Neural cell (in vitro differentiated cells): Measurements from ENCODE around the gene SIK3. TPM values are rescaled to one million over a fixed set of nuclear protein-coding genes. Genes with fewer than 3 reads are reported as not detected.

Source experiments
- H2AFZ ChIP-seq: fragments of 200-600, 300-800 bp; sonication (generic), shearing (Covaris generic); 2 replicates; pipeline ENCODE4 v1.6.0; 2014; ENCODE audit warnings: low read depth, mild to moderate bottlenecking, antibody characterized with exemption, low read length, moderate library complexity
- H3F3A ChIP-seq: fragments of 200-600 bp; shearing (Covaris generic); 2 replicates; pipeline ENCODE4 v1.6.1; 2016; ENCODE audit warnings: mild to moderate bottlenecking, moderate library complexity, mixed read lengths, antibody characterized with exemption, low read length; ENCODE audit not compliant: insufficient read depth, poor library complexity, severe bottlenecking
- H3K27ac ChIP-seq: fragments of 200-600, 300-800 bp; sonication (generic), shearing (Covaris generic); 2 replicates; pipeline ENCODE4 v1.5.1; 2014; ENCODE audit warnings: mild to moderate bottlenecking, low read length, moderate library complexity
- H3K27me3 ChIP-seq: fragments of 300-800, 200-600 bp; sonication (generic), shearing (Covaris generic); 2 replicates; pipeline ENCODE4 v1.6.0; 2014; ENCODE audit warnings: mild to moderate bottlenecking, low read depth, low read length, moderate library complexity; ENCODE audit not compliant: insufficient read depth
- H3K36me3 ChIP-seq: fragments of 300-800, 200-600 bp; sonication (generic), shearing (Covaris generic); 2 replicates; pipeline ENCODE4 v1.5.1; 2014; ENCODE audit warnings: mild to moderate bottlenecking, antibody characterized with exemption, low read length, moderate library complexity; ENCODE audit not compliant: insufficient read depth
- H3K4me2 ChIP-seq: fragments of 300-800, 200-600 bp; sonication (generic), shearing (Covaris generic); 2 replicates; pipeline ENCODE4 v1.6.0; 2014; ENCODE audit warnings: mild to moderate bottlenecking, low read length
- H3K4me3 ChIP-seq: fragments of 300-800, 200-600 bp; sonication (generic), shearing (Covaris generic); 2 replicates; pipeline ENCODE4 v1.5.1; 2014; ENCODE audit warnings: mild to moderate bottlenecking, low read length, moderate library complexity
- H3K79me2 ChIP-seq: fragments of 200-600 bp; shearing (Covaris generic); replicated peaks from 2 replicates; pipeline ENCODE4 v1.6.0; 2014; ENCODE audit warnings: mild to moderate bottlenecking, low read length, moderate library complexity; ENCODE audit not compliant: insufficient read depth
- H3K9ac ChIP-seq: fragments of 300-800, 200-600 bp; sonication (generic), shearing (Covaris generic); 2 replicates; pipeline ENCODE4 v1.6.1; 2016; ENCODE audit warnings: mild to moderate bottlenecking, low read length, mixed read lengths
- H3K9me2 ChIP-seq: fragments of 200-600 bp; shearing (Covaris generic); 2 replicates; pipeline ENCODE4 v1.6.1; 2016; ENCODE audit warnings: mild to moderate bottlenecking, low read length, mixed read lengths; ENCODE audit not compliant: insufficient read depth
- H3K9me3 ChIP-seq: fragments of 200-600, 300-800 bp; sonication (generic), shearing (Covaris generic); 2 replicates; pipeline ENCODE4 v1.6.1; 2016; ENCODE audit warnings: mild to moderate bottlenecking, mixed run types, low read length, moderate library complexity, mixed read lengths
- H4K20me1 ChIP-seq: fragments of 200-600 bp; shearing (Covaris generic); 2 replicates; pipeline ENCODE4 v1.6.1; 2016; ENCODE audit warnings: mild to moderate bottlenecking, mixed run types; ENCODE audit not compliant: insufficient read depth
- EP300 ChIP-seq: fragments of 450-650 bp; conservative IDR thresholded peaks from 2 replicates; pipeline ENCODE4 v1.6.1; 2014; ENCODE audit warnings: antibody characterized with exemption, mild to moderate bottlenecking, moderate library complexity; ENCODE audit not compliant: poor library complexity, severe bottlenecking
- EZH2 ChIP-seq: fragments of 200-600, 300-800 bp; shearing (Covaris generic), sonication (generic); IDR thresholded peaks from 2 replicates; pipeline ENCODE4 v1.6.1; 2014; ENCODE audit warnings: antibody characterized with exemption, low read length, borderline replicate concordance, mild to moderate bottlenecking; ENCODE audit not compliant: insufficient read depth, poor library complexity, severe bottlenecking
- MXI1 ChIP-seq: fragments of 450-650 bp; conservative IDR thresholded peaks from 2 replicates; pipeline ENCODE4 v1.6.1; 2014; ENCODE audit warnings: antibody characterized with exemption, mild to moderate bottlenecking; ENCODE audit not compliant: poor library complexity, severe bottlenecking
- POLR2AphosphoS5 ChIP-seq: IDR thresholded peaks from 2 replicates; pipeline ENCODE4 v1.6.1; 2012
- RAD21 ChIP-seq: fragments of 450-650 bp; conservative IDR thresholded peaks from 2 replicates; pipeline ENCODE4 v1.6.1; 2014; ENCODE audit warnings: antibody characterized with exemption, mild to moderate bottlenecking, moderate library complexity
- SMC3 ChIP-seq: fragments of 450-650 bp; conservative IDR thresholded peaks from 2 replicates; pipeline ENCODE4 v1.6.1; 2014; ENCODE audit warnings: antibody characterized with exemption, mild to moderate bottlenecking, moderate library complexity; ENCODE audit not compliant: poor library complexity
- TAF1 ChIP-seq: IDR thresholded peaks from 2 replicates; pipeline ENCODE4 v1.6.1; 2012; ENCODE audit warnings: low read depth
- polyA plus RNA-seq: library from polyadenylated mRNA; depleted of rRNA; stranded (reverse); fragments of >200 nt; gene quantifications from 2 replicates; pipeline ENCODE4 v1.2.3, GENCODE V29; 2014
- TF ChIP-seq, protein P1 (sequence below): IDR thresholded peaks from 2 replicates; pipeline ENCODE4 v1.6.1; 2012; ENCODE audit warnings: borderline replicate concordance
- TF ChIP-seq, protein P2 (sequence below): fragments of 450-650 bp; IDR thresholded peaks from 2 replicates; pipeline ENCODE4 v1.5.1; 2014; ENCODE audit warnings: antibody characterized with exemption, mild to moderate bottlenecking, moderate library complexity; ENCODE audit not compliant: poor library complexity, severe bottlenecking

SIK3 gene
- polyA plus RNA-seq, 1 donor from 2014 or later: 11.2 TPM

DNA sequence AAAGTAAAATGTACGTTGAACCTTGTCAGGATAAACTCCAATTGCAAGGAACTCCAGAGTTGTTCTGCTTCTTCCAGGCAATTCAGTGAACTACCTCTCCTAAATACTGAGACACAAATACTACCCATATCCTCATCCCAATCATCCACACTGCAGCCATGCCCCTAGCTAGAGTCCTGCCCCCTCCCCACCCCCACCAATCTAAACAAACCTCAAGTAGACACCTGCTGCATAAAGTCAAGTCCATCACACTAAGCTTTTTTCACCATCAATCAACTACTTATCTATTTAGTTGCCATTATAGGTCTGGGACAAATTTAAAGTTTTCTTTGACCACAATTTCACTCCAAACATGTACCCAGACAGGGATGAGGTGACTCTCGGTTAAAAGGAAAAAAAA, 167.6 kb downstream of the SIK3 start:
- Histone ChIP-seq H3K9me2 (no peaks in the 10 kb centered on the region), H3K9ac (no peak overlapping the region), H2AFZ (no peak overlapping the region), H3K4me2 (no peak overlapping the region), H3K36me3 (peaks cover 4% of the 10 kb centered on the region), H4K20me1 (no peaks in the 10 kb centered on the region), H3K27ac (no peak overlapping the region), H3K27me3 (no peaks in the 10 kb centered on the region), H3F3A (no peaks in the 10 kb centered on the region), H3K79me2 (no peaks in the 10 kb centered on the region), H3K9me3 (no peaks in the 10 kb centered on the region), H3K4me3 (no peak overlapping the region)
- no peak for TF ChIP-seq MXI1
- no peak for TF ChIP-seq EZH2
- TF ChIP-seq RAD21: no peak
- TF ChIP-seq, protein P1, sequence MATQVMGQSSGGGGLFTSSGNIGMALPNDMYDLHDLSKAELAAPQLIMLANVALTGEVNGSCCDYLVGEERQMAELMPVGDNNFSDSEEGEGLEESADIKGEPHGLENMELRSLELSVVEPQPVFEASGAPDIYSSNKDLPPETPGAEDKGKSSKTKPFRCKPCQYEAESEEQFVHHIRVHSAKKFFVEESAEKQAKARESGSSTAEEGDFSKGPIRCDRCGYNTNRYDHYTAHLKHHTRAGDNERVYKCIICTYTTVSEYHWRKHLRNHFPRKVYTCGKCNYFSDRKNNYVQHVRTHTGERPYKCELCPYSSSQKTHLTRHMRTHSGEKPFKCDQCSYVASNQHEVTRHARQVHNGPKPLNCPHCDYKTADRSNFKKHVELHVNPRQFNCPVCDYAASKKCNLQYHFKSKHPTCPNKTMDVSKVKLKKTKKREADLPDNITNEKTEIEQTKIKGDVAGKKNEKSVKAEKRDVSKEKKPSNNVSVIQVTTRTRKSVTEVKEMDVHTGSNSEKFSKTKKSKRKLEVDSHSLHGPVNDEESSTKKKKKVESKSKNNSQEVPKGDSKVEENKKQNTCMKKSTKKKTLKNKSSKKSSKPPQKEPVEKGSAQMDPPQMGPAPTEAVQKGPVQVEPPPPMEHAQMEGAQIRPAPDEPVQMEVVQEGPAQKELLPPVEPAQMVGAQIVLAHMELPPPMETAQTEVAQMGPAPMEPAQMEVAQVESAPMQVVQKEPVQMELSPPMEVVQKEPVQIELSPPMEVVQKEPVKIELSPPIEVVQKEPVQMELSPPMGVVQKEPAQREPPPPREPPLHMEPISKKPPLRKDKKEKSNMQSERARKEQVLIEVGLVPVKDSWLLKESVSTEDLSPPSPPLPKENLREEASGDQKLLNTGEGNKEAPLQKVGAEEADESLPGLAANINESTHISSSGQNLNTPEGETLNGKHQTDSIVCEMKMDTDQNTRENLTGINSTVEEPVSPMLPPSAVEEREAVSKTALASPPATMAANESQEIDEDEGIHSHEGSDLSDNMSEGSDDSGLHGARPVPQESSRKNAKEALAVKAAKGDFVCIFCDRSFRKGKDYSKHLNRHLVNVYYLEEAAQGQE: no peak
- TF ChIP-seq EP300: no peak
- no peak for TF ChIP-seq SMC3
- TF ChIP-seq, protein P2, sequence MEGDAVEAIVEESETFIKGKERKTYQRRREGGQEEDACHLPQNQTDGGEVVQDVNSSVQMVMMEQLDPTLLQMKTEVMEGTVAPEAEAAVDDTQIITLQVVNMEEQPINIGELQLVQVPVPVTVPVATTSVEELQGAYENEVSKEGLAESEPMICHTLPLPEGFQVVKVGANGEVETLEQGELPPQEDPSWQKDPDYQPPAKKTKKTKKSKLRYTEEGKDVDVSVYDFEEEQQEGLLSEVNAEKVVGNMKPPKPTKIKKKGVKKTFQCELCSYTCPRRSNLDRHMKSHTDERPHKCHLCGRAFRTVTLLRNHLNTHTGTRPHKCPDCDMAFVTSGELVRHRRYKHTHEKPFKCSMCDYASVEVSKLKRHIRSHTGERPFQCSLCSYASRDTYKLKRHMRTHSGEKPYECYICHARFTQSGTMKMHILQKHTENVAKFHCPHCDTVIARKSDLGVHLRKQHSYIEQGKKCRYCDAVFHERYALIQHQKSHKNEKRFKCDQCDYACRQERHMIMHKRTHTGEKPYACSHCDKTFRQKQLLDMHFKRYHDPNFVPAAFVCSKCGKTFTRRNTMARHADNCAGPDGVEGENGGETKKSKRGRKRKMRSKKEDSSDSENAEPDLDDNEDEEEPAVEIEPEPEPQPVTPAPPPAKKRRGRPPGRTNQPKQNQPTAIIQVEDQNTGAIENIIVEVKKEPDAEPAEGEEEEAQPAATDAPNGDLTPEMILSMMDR: no peak
- no peak for TF ChIP-seq POLR2AphosphoS5
- no peak for TF ChIP-seq TAF1

DNA sequence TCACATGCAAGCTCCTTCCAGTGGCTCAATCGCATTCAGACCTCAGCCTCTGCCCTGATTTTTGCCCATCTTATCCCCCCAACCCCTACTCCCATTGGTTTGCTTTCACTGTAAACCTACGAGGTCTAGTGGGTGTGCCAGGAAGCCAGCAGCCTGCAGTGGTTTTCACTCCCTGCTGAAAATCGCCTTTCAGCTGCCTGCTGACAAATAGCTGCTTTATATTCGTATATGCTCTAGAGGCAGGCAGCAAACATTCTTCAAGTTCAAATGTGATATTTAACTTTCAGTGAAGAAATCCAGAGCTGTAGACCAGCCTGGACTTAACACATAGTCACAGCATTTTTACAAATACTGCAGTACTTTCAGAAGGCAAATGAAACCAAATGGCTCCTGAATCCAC, 168.1 kb downstream of the SIK3 start:
- Histone ChIP-seq H3K9me2 (no peaks in the 10 kb centered on the region), H3K79me2 (no peaks in the 10 kb centered on the region), H4K20me1 (no peaks in the 10 kb centered on the region), H3F3A (no peaks in the 10 kb centered on the region), H3K4me2 (no peak overlapping the region), H3K9me3 (no peaks in the 10 kb centered on the region), H3K9ac (no peak overlapping the region), H3K4me3 (no peak overlapping the region), H3K27me3 (no peaks in the 10 kb centered on the region), H3K27ac (no peak overlapping the region), H2AFZ (no peak overlapping the region), H3K36me3 (peaks cover 4% of the 10 kb centered on the region)
- TF ChIP-seq, protein P2: no peak
- TF ChIP-seq EZH2 (no peak), POLR2AphosphoS5 (no peak), MXI1 (no peak), TAF1 (no peak), RAD21 (no peak), EP300 (no peak), SMC3 (no peak)
- TF ChIP-seq, protein P1: no peak
